ENCODE data around the gene TDRKH. TPM values are rescaled to one million over a fixed set of nuclear protein-coding genes. Genes with fewer than 3 reads are reported as not detected.

TDRKH gene
- total RNA-seq, 2 experiments from 2014 or later: 10.2 to 21.1 TPM

- Histone ChIP-seq H3K27ac (ENCODE audit: low read depth, low read length, poor library complexity, severe bottlenecking) (no peak overlapping the region), H3K4me3 (ENCODE audit: low read depth, low read length, poor library complexity, severe bottlenecking) (no peak overlapping the region), H3K4me2 (ENCODE audit: low read length) (no peak overlapping the region), H3K9me3 (ENCODE audit: low read length) (no peaks in the 10 kb centered on the region), H3K36me3 (ENCODE audit: insufficient read depth, low read length) (no peaks in the 10 kb centered on the region), H3K79me2 (ENCODE audit: insufficient read depth, low read depth, low read length) (no peaks in the 10 kb centered on the region), H4K20me1 (ENCODE audit: insufficient read depth, low read length) (no peaks in the 10 kb centered on the region), H3K9me2 (ENCODE audit: insufficient read depth, low read length) (no peaks in the 10 kb centered on the region), H3K4me1 (ENCODE audit: insufficient read depth, low read length, poor library complexity, severe bottlenecking) (peaks cover 8% of the 10 kb centered on the region), H2AFZ (ENCODE audit: low read length) (no peak overlapping the region)
- ChIA-PET CTCF (ENCODE audit: unreplicated experiment) (no interaction called here), POLR2A (interaction anchor here (0.5 to 0.7 kb wide), 2 partner anchors 24 to 229 kb away, joined by 4 to 7 read pairs; no protein-coding TSS in a partner anchor)
- intact Hi-C loops (cut with micrococcal nuclease; ENCODE audit: unreplicated experiment): loop anchor here (5.0 kb wide), 1 partner anchor 389 kb away; no protein-coding TSS in a partner anchor
- BruUV-seq (replicated peaks): no TSS peak
- no peak for DNase-seq (ENCODE audit: low spot score)
- TF ChIP-seq CTCF (conservative IDR thresholded peaks at IDR 0.05; ENCODE audit: low read length) (no peak), EZH2phosphoT487 (IDR thresholded peaks at IDR 0.05; ENCODE audit: borderline replicate concordance, low read depth, low read length) (no peak)
Observed at GRCh38 chr1:151831256-151831591, 40.9 kb upstream of the TDRKH start.

- H3K9me2 ChIP-seq (ENCODE audit: insufficient read depth, low read length): no peaks in the 10 kb centered on the region
- no peak overlapping the region for H3K4me2 ChIP-seq (ENCODE audit: low read length)
- DNase-seq (ENCODE audit: low spot score): no peak
- H3K27ac ChIP-seq (ENCODE audit: low read depth, low read length, poor library complexity, severe bottlenecking): no peak overlapping the region
- ChIA-PET POLR2A (no interaction called here), CTCF (ENCODE audit: unreplicated experiment) (interaction anchor here (0.6 kb wide), 2 partner anchors 10 to 236 kb away, joined by 4 to 13 read pairs; no protein-coding TSS in a partner anchor)
- H3K9me3 ChIP-seq (ENCODE audit: low read length): no peaks in the 10 kb centered on the region
- H3K4me3 ChIP-seq (ENCODE audit: low read depth, low read length, poor library complexity, severe bottlenecking): no peak overlapping the region
- no peaks in the 10 kb centered on the region for H4K20me1 ChIP-seq (ENCODE audit: insufficient read depth, low read length)
- H3K36me3 ChIP-seq (ENCODE audit: insufficient read depth, low read length): no peaks in the 10 kb centered on the region
- peaks cover 11% of the 10 kb centered on the region for H3K4me1 ChIP-seq (ENCODE audit: insufficient read depth, low read length, poor library complexity, severe bottlenecking)
- TF ChIP-seq CTCF (conservative IDR thresholded peaks at IDR 0.05; ENCODE audit: low read length) (no peak), EZH2phosphoT487 (IDR thresholded peaks at IDR 0.05; ENCODE audit: borderline replicate concordance, low read depth, low read length) (no peak)
- H3K79me2 ChIP-seq (ENCODE audit: insufficient read depth, low read depth, low read length): no peaks in the 10 kb centered on the region
- intact Hi-C loops (cut with micrococcal nuclease; ENCODE audit: unreplicated experiment): loop anchor here (5.0 kb wide), 1 partner anchor 388 kb away; no protein-coding TSS in a partner anchor
- no peak overlapping the region for H2AFZ ChIP-seq (ENCODE audit: low read length)
- BruUV-seq (replicated peaks): no TSS peak
Observed at GRCh38 chr1:151830055-151830454, 39.8 kb upstream of the TDRKH start.

DNA sequence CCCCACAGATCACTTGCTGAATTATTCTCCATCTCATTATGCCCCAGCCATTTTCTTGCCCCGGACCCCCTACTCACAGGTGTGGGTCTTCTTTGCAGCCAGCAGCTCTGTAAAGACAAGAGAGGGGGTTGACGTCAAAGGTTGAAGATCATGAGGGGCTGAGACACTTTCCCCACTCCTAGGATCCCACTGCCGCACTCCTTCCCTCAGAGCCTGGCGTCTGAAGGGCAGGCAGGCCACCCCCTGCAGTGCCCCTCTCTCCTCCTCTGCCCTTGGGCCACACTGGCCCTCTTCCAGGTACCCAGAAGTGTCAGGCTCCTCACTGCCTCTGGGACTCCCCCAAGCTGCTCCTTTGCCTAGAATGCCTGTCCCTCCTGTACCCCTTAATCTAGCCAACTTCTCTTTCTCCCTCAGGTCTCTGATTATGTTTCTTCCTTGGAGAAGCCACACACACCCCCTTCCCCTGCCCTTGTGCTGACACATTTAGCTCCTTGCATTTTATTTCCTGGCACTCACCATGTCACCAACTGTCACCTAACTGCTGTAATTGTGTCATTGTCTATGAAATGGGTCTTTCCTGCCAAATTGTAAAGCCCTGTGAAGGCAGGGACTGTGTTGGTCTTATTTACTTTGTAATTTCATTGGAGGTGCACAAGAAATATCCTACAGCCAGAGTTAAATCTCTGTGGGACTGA, 39.2 kb upstream of the TDRKH start:
- H4K20me1 ChIP-seq (ENCODE audit: insufficient read depth, low read length): no peaks in the 10 kb centered on the region
- CTCF ChIA-PET (ENCODE audit: unreplicated experiment): no interaction called here
- no peaks in the 10 kb centered on the region for H3K9me2 ChIP-seq (ENCODE audit: insufficient read depth, low read length)
- no peaks in the 10 kb centered on the region for H3K79me2 ChIP-seq (ENCODE audit: insufficient read depth, low read depth, low read length)
- H3K27ac ChIP-seq (ENCODE audit: low read depth, low read length, poor library complexity, severe bottlenecking): no peak overlapping the region
- H3K9me3 ChIP-seq (ENCODE audit: low read length): no peaks in the 10 kb centered on the region
- intact Hi-C loops (cut with micrococcal nuclease; ENCODE audit: unreplicated experiment): loop anchor here (5.0 kb wide), 1 partner anchor 387 kb away; no protein-coding TSS in a partner anchor
- no peak for DNase-seq (ENCODE audit: low spot score)
- H3K4me2 ChIP-seq (ENCODE audit: low read length): no peak overlapping the region
- POLR2A ChIA-PET: no interaction called here
- H2AFZ ChIP-seq (ENCODE audit: low read length): no peak overlapping the region
- peaks cover 11% of the 10 kb centered on the region for H3K4me1 ChIP-seq (ENCODE audit: insufficient read depth, low read length, poor library complexity, severe bottlenecking)
- H3K4me3 ChIP-seq (ENCODE audit: low read depth, low read length, poor library complexity, severe bottlenecking): no peak overlapping the region
- no peaks in the 10 kb centered on the region for H3K36me3 ChIP-seq (ENCODE audit: insufficient read depth, low read length)
- TF ChIP-seq EZH2phosphoT487 (IDR thresholded peaks at IDR 0.05; ENCODE audit: borderline replicate concordance, low read depth, low read length) (no peak), CTCF (conservative IDR thresholded peaks at IDR 0.05; ENCODE audit: low read length) (no peak)
- no TSS peak for BruUV-seq (replicated peaks)

Measured in OCI-LY7 (cell line).